NCI-H345 treated with DMSO at 0.1 percent for 48 hours (cell line): Measurements from ENCODE around the gene SYT17.

Source experiments
- DNase-seq: peaks from one replicate; lab custom pipeline; 2025; ENCODE audit not compliant: unreplicated experiment; lab: John Stamatoyannopoulos, UW

The SYT17 gene

DNA sequence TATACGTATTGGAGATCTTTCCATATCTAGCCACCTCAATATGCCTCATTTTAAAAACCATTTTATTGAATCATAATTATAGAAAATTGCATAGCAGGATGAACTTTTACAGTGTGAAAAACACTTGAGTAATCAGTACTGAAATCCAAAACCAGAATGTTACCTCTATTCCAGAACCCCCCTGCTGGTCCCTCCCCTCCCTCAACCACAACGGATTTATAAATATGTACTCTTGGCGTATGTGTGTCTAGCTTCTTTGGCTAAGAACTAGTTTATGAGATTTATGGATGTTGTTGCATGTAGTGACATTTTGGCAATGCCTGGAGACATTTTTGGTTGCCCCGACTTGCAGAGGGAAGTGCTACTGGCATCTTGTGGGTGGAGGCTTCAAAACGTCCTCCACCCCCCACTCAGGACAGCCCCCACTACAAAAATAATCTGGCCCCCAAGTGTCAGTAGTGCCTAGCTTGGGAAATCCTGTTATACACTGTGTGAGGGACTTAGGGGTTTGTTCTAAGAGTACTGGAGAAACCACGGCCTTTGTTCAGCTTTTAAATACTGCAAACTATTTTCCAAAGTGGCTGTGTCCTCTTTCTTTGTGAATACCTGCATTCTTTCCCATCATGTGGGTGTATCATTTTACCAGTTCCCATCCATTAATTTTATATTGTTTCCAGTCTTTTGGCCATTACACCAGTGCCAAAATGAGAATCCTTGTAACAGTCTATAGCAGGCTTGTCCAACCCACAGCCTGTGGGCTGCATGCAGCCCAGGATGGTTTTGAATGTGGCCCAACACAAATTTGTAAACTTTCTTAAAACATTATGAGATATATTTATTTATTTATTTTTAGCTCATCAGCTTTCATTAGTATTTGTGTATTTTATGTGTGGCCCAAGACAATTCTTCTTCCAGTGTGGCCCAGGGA, 30.6 kb upstream of the SYT17 start:
- no peak for DNase-seq

DNA sequence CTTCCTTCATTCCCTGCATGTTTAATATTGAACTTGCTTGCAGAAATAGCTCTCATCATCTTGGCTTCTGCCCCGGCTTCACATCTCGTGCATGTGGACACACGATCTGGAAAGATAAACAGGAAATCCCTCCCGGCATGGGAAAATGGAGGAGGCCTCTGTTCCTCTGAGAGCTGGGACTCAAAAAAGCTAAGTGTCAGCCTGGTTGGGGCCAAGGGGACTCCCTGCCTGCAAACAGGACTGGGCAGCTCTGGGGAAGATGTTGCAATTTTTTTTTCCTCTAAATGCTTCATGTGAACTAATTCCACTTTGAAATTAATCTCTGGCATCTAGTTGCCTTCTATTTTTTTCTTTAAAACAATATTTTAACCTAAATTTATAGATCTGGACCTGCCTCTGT, 29.4 kb upstream of the SYT17 start:
- peak; percentile 29 for DNase-seq

DNA sequence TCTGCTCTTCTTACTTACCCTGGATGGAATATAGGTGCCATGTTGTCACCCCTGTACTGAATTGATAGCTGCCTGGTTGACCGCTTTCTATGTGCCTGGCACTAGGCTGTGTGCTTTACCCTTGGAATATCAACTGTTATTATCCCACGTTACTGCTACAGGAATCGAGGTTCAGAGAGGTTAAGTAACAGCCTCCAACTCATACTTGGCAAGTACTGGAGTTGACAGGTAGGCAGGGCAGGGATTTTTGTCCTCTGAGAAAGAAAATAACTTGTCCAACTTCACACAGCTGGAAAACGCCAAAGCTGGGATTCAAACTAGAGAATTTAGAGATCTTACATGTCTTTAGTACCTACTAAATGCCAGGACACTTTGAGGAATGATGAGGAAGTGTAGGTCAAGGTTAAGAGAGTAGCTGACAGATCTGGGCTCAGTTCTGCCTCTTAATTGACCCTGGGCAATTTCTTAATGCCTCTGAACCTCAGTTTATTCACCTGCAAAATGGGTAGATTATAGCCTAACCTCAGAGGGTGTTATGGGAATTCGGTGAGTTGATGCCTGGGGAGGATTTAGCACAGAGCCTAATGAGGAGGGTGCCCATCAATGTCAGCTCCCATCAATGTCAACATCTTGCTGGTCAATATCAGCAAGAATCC, 28.5 kb upstream of the SYT17 start:
- no peak for DNase-seq

DNA sequence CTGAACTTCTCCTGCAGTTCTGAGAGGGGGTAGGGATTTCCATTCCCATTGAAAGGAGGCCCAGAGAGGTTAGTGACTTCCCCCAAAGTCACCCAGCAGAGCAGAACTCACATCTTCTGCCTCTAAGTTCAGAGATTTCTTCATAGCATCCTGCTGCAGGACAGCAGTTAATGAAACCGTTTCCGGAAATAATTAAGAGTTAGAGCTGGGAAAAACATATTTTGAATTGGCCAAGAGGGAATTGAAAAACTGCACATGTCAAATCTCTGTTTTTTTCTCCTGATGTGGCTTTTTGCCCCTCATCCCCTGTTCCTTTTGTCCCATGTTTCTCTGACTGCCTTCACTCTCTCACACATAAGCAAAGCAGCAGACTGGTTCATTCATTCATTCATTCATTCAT, 27.6 kb upstream of the SYT17 start:
- DNase-seq = no peak

DNA sequence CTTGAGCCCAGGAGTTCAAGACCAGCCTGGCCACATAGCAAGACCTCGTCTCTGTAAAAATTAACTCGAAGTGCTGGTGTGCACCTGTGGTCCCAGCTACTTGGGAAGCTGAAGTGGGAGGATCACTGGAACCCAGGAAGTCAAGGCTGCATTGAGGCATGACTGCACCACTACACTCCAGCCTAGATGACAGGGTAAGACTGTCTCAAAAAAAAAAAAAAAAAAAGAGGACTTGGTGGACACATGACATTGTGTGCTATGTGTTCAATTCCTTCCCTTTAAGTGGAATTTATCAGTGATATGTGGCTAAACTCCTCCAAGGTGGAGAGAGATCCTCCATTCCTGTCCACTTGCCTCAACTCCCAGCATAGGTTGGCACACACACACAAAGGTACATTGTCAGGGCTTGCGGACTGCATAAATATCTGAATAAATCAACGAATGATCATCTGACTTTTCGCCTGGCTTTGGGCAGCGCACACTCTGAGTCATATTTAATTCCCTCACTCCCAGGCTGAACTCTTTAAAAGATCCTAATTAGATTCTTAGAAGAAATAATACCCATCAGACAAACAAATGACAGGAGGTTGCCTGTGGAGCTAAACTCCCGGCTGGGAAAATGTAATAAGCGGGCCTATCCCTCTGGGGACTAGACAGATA, 25.0 kb upstream of the SYT17 start:
- DNase-seq = no peak

DNA sequence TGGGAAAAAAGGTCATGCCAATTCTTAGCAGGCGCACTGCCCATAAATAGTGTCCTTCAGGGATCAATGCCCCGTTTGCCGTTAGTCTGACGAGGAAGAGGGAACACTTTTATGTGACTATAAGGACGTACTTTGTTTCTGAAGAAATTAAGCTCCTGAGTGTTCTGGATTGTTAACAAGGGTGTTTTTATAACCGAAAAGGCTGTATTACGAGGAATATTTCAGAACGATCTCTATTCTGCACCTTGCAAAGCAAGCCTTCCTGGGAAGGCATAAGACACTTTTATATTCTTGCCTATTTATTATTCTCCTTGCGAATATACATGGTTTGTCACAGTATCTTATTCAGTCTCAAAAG, 24.5 kb upstream of the SYT17 start:
- DNase-seq = no peak

DNA sequence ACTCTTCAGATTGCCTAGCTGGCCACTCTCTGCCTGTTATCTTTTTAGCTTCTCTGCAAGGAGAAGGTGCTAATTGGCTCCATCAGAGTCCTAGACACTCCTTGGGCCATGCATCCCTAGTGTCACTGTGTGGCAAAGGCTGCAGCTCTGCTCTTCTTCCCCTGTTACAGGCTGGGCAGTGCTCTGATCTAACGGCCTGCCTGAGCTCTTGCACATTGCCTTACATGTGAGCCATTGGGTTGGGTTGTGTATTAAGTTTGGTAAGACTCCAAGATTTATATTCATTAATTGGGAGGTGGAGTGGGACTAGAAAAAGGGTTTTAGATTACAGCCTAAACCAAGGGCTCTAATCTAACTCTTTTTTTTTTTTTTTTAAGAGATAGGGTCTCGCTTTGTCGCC, 23.0 kb upstream of the SYT17 start:
- DNase-seq = no peak

DNA sequence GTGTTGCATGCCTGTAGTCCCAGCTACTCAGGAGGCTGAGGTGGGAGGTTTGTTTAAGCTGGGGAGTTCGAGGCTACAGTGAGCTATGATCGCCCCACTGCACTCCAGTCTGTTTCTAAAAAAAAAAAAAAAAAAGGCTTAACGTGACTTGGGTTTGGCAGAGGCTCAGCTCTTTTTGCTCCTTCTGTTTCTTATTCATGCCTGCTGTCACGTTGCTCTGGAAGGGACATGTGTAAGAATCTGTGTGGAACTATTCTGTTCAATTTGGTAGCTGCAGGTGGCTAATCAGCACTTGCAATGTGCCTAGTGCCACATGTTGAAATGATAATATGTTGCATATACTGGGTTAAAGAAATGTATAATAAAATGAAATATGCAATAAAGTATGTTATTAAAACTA, 20.9 kb upstream of the SYT17 start:
- DNase-seq = no peak

DNA sequence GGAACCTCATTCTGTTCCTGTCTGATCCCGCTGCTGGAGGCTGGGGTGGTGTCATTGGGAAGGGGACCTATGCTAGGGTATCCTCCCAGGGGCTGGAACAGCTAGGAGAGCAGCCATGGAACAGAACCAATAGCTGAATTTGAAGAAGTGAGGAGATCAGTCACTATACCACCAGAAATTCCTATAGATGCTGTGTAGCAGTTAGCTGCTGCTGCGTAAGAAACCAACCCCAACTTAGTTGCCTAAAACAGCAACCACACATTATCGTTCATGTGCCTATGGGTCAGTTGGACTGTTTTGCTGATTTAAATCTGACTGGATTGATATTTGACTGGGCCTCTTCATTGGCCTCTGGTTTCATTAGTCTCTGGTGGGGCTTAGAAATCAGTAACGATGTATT, 20.4 kb upstream of the SYT17 start:
- no peak for DNase-seq

DNA sequence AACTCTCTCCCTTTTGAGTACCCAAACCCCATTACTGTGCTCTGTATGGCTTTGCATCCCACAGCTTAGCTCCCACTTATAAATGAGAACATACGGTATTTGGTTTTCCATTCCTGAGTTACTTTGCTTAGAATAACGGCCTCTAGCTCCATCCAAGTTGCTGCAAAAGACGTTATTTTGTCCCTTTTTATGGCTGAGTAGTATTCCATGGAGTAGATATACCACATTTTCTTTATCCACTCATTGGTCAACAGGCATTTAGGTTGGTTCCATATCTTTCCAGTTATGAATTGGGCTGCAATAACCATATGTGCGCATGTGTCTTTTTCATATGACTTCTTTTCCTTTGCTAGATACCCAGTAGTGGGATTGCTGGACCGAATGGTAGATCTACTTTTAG, 19.9 kb upstream of the SYT17 start:
- no peak for DNase-seq

DNA sequence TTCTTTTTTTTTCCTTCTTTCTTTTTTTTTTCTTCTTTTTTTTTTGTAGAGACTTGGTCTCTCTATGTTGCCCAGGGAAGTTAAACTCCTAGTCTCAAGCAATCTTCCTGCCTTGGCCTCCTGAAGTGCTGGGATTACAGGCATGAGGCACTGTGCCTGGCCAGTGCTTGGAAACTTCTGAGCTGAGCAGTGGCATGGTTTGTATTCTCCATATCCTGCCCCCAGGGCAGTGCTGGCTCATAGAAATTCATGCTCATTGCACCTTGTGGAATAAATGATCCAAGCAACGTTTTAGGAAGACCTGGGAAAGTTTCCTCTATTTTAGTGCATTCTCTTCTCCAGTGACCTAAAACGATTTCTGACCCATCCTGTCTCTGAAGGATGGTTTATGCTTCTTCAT, 16.7 kb upstream of the SYT17 start:
- no peak for DNase-seq

DNA sequence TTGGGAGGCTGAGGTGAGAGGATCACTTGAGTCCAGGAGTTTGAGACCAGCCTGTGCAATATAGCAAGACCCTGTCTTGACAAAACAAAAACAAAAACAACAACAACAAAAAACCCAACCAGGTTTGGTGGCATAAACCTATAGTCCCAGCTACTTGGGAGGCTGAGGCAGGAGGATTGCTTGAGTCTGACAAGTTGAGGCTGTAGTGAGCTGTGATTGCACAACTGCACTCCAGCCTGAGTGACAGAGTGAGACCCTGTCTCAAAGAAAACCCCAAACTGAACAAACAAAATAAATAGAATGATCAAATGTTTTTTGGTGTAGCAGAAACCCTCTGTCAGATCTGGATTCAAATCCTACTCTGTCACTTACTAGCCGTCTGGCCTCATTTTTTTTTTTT, 16.0 kb upstream of the SYT17 start:
- DNase-seq = no peak

DNA sequence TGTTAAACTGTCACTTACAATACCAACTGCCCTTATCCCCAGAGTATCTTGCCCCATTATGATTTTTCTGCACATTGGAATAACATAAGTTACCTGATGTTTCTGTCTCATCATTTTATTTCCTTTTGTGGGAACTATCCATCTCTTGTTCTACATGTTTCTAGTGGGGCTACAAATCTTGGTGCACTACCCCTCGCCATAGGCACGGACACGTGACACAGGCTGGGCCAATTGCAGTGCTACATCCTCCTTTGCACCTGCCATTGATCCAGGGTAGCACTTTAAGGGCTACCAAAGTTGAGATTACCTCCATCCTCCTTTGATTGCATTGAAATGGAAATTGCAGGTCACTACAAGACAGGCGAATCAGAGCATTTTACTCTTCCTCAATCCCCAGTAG, 14.2 kb upstream of the SYT17 start:
- DNase-seq = no peak

DNA sequence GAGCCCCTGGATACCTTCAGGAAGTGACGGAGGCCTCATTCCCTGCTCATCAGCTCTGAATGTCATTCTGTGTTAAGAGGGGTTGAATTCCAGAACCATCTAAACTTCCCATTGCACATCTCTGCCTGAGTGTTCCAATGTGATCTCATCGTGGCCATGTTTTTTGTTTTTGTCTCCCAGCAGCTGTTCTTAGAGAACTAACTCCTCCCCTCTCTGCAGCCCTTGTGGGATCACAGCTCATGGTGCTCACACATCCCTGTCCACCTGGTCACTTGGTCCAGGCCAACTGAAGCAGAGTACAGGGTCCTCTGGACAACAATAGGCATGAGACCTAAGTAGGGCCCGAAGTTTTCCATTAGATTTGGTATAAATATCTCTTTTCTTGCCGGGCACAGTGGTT, 6.0 kb upstream of the SYT17 start:
- DNase-seq = no peak

DNA sequence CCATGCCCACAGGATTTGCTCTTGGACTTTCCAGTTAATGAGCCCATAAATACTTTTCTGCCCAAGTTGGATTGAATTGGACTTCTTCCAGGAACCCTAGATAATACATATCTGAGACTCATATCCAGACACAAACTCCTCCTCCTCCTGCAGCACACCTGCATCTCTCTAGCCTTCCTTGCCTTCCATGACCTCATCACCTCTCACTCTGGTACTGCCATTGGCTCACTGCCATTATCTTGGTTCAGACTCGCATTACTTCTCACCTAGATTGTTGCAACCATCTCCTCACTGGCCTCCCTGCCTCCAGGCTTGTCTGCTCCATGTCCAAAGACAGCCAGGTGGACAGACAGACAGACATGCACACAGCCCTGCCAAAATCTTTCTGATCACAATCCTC, 4.8 kb upstream of the SYT17 start:
- no peak for DNase-seq

DNA sequence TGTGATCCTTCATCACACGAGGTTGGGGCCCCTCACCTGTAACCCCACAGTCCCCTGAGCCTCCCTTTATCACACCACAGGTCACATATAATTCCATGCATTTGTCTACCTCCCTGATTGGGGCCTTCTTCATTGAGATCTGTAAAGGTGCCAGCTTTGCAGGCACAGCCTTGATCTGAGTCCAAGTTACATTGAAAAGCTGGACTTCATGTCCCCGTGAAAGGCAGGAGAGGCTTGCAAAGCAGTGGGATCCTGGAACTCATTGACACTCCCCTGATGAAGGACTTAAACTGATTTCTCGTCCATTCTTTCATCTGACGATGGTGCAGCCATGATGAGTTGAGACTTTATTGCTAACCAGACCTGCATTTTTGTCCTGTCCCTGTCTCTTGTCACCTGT, 3.8 kb upstream of the SYT17 start:
- no peak for DNase-seq

DNA sequence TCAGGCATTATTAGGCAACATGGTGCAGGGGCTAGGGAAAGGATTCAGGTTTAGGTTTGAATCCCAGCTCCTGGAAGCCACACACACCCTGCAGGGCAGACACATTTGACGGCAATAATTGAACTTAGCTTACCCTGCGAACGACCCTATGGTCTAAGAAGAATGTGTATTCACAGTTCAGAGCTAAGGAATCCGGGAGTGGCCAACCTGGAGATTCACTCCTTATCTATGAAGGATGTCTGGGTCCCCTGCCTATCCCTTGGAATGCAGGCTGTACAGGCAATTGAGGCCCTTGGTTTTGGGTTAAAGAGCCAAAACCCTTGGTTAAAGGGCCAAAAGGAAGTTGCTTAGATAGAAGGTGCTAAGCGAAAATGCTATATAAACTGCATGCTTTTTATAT, 2.9 kb upstream of the SYT17 start:
- no peak for DNase-seq

DNA sequence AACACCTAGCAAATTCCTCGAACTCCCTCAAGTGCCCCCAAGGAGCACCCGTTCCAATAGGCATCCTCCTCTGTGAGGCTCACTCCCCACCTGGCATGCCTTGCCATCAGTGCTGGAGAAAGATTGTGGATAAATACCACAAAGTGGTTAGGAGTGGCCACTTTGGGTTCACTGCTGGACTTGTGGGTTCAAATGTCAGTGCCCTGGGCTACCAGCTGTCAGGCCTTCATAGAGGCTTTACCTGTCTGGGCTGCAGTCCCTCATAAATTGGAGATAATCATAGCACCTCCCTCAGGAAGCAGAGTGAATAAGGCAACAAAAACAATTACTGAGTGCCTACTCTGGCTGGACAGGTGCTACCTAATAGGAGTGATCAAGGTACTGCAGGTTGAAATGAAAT, 1.5 kb upstream of the SYT17 start:
- peak; percentile 19 for DNase-seq

DNA sequence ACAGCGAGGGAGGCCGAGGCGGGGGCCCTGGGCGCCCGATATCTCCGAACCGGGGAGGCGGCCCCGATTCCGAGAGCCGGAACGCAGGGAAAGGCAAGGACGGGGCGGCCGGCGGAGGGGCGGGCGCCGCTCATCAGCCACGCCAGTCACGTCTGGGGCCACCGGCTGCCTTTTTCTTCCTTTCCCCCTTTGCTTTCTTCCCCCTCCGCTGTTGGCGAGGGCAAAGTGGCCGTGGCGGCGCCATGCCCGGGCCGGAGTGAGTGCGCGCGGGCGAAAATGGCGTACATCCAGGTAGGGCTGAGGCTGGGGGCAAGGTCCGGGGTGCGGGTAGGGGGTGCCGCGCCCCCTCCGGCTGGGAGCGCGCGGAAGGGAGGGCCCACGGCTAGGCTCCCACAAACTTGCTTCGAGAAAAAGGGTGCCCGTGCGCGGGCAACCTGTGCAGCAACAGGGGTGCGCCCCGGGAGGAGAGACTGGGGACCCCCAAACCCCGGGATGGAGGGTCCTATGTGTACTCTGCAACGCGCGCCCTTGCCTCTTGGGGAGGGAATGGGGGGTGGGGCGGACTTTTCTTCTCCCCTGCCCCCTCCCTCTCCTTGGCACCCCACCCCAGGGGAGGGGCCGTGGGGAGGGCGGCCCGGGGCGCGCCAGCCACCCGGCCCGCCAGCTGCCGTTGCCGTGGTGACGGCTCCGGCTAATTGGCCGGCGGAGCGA, 486 bp downstream of the SYT17 start:
- peak; percentile 58 for DNase-seq

DNA sequence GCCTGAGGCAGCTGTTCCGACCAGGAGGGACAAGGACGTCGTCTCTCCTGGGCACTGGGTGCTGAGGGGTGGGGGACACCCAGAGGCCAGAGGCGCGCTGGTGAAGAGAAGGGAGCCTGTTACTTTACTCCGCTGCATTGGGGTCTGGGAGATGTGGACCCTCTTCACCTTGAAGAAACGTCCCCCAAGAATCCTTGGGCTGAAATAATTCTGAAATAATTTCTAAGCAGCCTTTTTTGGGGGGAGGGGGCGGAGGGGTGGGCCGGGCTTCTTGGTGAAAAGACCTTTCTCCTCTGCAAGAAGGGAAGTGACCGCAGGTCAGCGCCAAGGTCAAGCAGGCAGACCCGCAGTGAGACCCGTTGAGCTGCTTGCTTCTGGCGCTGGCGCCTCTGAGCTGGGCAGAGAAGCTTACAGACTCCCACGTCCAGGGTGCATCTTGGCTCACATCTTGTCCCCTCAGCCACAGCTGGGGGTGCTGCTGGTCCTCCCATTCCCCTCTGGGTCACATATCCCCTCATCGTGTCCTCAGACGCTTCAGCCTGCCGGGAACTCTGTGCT, 1.1 kb downstream of the SYT17 start:
- DNase-seq = no peak

DNA sequence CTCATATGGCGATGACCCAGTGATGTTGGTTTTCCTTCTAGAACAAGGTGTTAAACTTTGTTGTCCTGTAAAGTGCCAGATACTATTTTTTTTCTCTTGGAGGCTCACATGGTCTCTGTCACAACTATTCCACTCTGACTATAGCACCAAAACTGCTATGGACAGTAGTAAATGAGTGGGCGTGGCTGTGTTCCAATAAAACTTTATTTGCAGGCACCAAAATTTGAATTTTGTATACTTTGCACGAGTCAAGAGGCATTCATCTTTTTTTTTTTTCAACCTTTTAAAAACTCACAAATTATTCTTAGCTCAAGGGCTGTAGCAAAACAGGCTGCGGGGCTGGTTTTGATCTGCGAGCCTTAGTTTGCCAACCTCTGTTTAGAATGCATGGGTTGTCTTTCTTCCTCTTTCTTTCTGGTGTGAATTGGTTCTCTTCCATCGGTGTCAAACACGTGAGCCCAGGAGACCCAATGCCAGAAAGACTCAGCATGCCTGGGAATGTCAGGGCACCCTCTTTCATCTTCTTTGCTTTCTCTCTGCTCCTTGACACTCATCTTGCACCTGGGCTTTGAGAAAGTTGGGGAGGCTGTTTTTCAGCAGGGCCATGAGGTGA, 2.1 kb downstream of the SYT17 start:
- DNase-seq = no peak
